AG09309 (cell line): ENCODE results near the gene ARHGAP6.
"Not testable (repeated sequence)": the region's sequence is repeated elsewhere in the genome, so short reads cannot be mapped to it uniquely, and the experiment has no call there.

Experiments used
- DNase-seq: peaks from one replicate; pipeline ENCODE4 v3.0.0-alpha.2; 2010; ENCODE audit warnings: low read depth
- H3K4me3 ChIP-seq: 2 replicates; pipeline ENCODE4 v1.5.1; 2011; ENCODE audit warnings: mild to moderate bottlenecking, low read depth, low read length, moderate library complexity; ENCODE audit not compliant: control insufficient read depth
- TF ChIP-seq, protein P1 (sequence below): IDR thresholded peaks from 2 replicates; pipeline ENCODE4 v1.5.1; 2011; ENCODE audit warnings: mild to moderate bottlenecking, low read depth, low read length, inconsistent platforms; ENCODE audit not compliant: insufficient read depth, control insufficient read depth; ENCODE audit errors: missing control alignments

The ARHGAP6 gene

GRCh38 chrX:11125060-11125459, 540.7 kb downstream of the ARHGAP6 start:
- no peak for DNase-seq
- H3K4me3 ChIP-seq = no peak overlapping the region
- TF ChIP-seq, protein P1, sequence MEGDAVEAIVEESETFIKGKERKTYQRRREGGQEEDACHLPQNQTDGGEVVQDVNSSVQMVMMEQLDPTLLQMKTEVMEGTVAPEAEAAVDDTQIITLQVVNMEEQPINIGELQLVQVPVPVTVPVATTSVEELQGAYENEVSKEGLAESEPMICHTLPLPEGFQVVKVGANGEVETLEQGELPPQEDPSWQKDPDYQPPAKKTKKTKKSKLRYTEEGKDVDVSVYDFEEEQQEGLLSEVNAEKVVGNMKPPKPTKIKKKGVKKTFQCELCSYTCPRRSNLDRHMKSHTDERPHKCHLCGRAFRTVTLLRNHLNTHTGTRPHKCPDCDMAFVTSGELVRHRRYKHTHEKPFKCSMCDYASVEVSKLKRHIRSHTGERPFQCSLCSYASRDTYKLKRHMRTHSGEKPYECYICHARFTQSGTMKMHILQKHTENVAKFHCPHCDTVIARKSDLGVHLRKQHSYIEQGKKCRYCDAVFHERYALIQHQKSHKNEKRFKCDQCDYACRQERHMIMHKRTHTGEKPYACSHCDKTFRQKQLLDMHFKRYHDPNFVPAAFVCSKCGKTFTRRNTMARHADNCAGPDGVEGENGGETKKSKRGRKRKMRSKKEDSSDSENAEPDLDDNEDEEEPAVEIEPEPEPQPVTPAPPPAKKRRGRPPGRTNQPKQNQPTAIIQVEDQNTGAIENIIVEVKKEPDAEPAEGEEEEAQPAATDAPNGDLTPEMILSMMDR = no peak

- DNase-seq = no peak
- TF ChIP-seq, protein P1 = no peak
- no peak overlapping the region for H3K4me3 ChIP-seq
These were observed 541.6 kb downstream of the ARHGAP6 start for GRCh38 chrX:11124112-11124511.

- not testable (repeated sequence) for H3K4me3 ChIP-seq, DNase-seq
These were observed 542.6 kb downstream of the ARHGAP6 start for GRCh38 chrX:11123087-11123486.

DNA sequence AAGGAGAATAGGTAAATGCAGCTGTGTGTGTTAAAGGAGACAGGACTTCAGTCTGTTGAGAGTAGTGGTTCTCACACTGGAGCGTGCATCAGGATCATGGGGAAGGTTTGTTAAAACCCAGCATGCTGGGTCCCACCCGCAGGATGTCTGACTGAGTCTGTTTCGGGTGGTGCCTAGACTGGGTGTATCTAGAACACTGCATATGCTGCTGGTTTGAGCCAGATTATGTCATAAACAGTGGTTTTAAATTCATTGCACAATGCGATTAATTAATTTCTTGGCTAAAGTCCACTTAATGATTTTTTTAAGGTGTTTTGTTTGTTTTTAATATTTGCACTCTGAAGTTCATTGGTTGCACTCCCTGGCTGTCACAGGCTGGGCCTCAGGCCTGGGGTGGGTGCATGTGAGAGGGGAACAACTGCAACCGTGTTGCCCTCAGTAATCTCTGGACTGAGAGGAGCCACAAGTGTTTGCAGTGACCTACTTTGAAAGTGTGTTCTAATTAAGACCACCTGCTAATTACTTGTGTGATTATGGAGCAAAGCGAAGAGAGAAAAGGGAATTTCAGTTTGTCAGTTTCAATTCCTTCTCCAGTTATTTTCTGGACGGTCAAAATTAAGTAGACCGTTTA, 546.3 kb downstream of the ARHGAP6 start:
- TF ChIP-seq, protein P1 = no peak

DNA sequence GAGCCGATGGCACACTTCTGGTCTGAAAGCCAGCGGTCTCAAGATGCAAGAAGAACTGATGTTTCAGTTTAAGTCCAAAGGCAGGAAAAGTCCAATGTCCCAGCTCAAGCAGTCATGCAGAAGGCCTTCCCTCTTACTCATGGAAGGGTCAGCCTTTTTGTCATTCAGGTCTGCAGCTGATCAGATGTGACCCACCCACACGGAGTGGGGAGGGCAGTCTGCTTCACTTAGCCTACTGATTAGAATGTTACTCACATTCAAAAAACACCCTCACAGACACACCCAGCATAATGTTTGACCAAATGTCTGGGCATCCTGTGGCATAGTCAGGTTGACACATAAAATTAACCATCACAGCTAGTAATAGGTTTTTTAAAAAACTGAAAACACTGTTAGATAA, 548.0 kb downstream of the ARHGAP6 start:
- TF ChIP-seq, protein P1 = no peak
- DNase-seq = no peak
- no peak overlapping the region for H3K4me3 ChIP-seq

More for the DNA sequence above, 546.3 kb downstream of the ARHGAP6 start:
- no peak for DNase-seq
- H3K4me3 ChIP-seq = no peak overlapping the region

DNA sequence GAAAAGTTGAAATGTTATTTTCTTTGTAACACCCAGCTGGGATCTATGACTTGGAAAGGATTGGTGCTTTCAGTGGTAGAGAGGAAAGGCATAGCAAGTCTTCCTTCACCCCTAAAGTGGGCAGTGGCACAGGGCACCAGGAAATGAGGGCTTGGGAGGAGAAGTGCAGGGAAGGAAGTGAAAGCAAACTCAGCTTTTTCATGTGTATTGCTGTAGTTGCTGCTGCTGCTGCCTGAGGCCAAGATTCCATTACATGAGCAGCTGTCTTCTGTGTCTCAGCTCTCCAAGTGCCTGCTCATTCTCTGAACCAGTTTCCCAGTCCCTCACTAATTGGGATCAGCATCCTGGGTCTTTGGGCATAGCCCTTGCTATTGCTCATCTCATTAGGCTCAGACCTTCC, 552.0 kb downstream of the ARHGAP6 start:
- TF ChIP-seq, protein P1 = no peak
- H3K4me3 ChIP-seq = no peak overlapping the region
- DNase-seq = no peak

DNA sequence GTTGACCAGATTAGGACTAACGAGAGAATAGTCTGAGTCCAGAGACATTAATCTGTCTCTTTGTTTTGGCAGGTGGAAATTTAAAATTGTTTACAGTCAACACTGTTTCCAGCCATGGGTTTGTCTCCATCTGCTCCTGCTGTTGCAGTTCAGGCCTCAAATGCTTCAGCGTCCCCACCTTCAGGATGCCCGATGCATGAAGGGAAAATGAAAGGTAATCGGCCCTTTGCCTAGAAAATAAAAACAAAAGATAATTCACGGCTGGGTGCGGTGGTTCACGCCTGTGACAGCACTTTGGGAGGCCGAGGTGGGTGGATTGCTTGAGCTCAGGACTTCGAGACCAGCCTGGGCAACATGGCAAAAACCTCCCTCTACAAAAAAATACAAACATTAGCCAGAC, 553.8 kb downstream of the ARHGAP6 start:
- no peak for DNase-seq
- peak overlapping the region; percentile 90 for H3K4me3 ChIP-seq
- TF ChIP-seq, protein P1 = no peak
